Kidney (tissue), 14 donors: ENCODE data around the gene METTL13. TPM values are rescaled to one million over a fixed set of nuclear protein-coding genes. Genes with fewer than 3 reads are reported as not detected.
A peak's percentile ranks its signal among the peaks of the same experiment; 100 is the strongest.

ENCODE experiments used
- DNase-seq, 5 donors: peaks; one replicate each; pipeline ENCODE4 v3.0.0-alpha.2; 2013 to 2020
- FAIRE-seq: peaks from 2 replicates; lab custom pipeline; 2012; peaks lifted over from hg19 to GRCh38; lab: Jason Lieb, UNC
- H3K27ac ChIP-seq, 2 donors: one replicate each; pipeline ENCODE4 v1.7.0; 2013; ENCODE audit warnings: low read depth in 2 of 2, low read length in 2 of 2, inconsistent platforms in 1 of 2
- H3K27me3 ChIP-seq: one replicate; pipeline ENCODE4 v1.7.1; 2013; ENCODE audit warnings: low read length, inconsistent platforms; ENCODE audit not compliant: control insufficient read depth, insufficient read depth
- H3K36me3 ChIP-seq, 3 donors: one replicate each; pipeline versions ENCODE4 v1.7.0 to v1.7.1; 2013; ENCODE audit warnings: low read length in 3 of 3, control low read depth in 1 of 3, inconsistent platforms in 1 of 3; ENCODE audit not compliant: insufficient read depth in 3 of 3, control insufficient read depth in 2 of 3
- H3K4me1 ChIP-seq, 3 donors: one replicate each; pipeline versions ENCODE4 v1.7.0 to v1.7.1; 2013; ENCODE audit warnings: low read length in 3 of 3, inconsistent platforms in 1 of 3, low read depth in 1 of 3; ENCODE audit not compliant: control insufficient read depth in 2 of 3, insufficient read depth in 2 of 3
- H3K4me3 ChIP-seq, 3 donors: one replicate each; pipeline versions ENCODE4 v1.7.0 to v1.8.1; 2013; ENCODE audit warnings: low read length in 3 of 3, control low read depth in 1 of 3, inconsistent platforms in 1 of 3
- H3K9ac ChIP-seq, 3 donors: one replicate each; pipeline versions ENCODE4 v1.7.0 to v1.7.1; 2013; ENCODE audit warnings: low read length in 3 of 3, control low read depth in 1 of 3, inconsistent platforms in 1 of 3
- H3K9me3 ChIP-seq, 3 donors: one replicate each; pipeline versions ENCODE4 v1.7.0 to v1.7.1; 2013; ENCODE audit warnings: low read length in 3 of 3, control low read depth in 1 of 3, inconsistent platforms in 1 of 3; ENCODE audit not compliant: control insufficient read depth in 2 of 3, insufficient read depth in 1 of 3
- intact Hi-C: fragments of 100-400 bp; cut with DNase I; formaldehyde crosslinking; loops from one replicate; pipeline ENCODE4 v1.11.1; 2022
- polyA plus RNA-seq: library from polyadenylated mRNA; stranded (reverse); fragments of 350-450 nt; fragmentation: Illumina TruSeq; extraction: RNeasy Lipid Tissue Mini Kit (QIAGEN cat#74804); gene quantifications from one replicate; pipeline ENCODE4 v1.2.3, GENCODE V29; 2014; ENCODE audit warnings: low read depth, low replicate concordance; ENCODE audit not compliant: insufficient read depth
- total RNA-seq: library from RNA; stranded (reverse); fragmentation: NEBNext Ultra II Directional; extraction: Animal tissue kit (Norgen Biotek cat#: 25700); gene quantifications from one replicate; pipeline ENCODE4 v1.2.1, GENCODE V29; 2021
- TF ChIP-seq, protein P1 (sequence below): IDR thresholded peaks from 3 replicates; pipeline ENCODE4 v1.5.1; 2012; ENCODE audit warnings: mild to moderate bottlenecking, moderate library complexity, borderline replicate concordance; ENCODE audit not compliant: insufficient read depth; ENCODE audit errors: extremely low read depth
- donor health status: control.
- donor health status: control.
- donor health status: control.
- donor health status: control.
- donor health status: control.
- donor health status: DM: yes; HTN: yes; CAD: no.
- donor health status: Normal renal cell carcinoma (clear cell type).

The METTL13 gene
- total and polyA plus RNA-seq, 2 donors from 2014 or later: 24.5 to 29.0 TPM

DNA sequence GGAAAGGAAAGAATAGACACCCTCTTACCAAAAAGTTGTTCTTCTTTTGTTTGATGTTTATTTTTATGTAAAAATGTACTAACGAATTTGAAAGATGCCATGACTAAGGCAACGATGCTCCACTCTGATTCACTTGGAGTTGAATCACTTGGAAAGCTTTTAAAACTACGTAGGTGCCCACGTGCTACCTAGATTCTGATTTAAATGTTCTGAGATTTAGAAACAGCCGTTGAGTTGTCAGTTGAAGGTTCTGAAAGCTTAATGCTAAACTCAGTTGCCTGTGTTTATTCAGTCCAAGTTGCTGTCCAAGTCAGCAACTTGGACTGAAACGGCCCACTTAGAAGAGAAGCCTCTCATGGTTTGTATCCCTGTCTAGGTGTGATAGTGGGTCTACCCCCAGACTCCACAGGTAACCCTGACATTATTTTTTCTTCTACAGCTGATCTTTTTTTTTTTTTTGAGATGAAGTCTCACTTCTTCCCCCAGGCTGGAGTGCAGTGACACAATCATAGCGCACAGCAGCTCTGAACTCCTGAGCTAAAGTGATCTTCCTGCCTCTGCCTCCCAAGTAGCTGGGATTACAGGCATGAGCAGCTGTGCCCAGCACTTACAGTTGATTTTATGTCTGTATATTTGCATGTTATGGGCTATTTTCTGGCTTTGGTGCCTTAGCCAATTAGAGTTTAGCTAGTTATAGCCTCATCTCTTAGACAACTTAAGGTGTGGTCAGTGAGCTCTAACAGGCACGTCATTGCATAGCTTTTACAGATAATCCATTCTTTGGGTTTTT is 38.2 kb upstream of the METTL13 start:
- Histone ChIP-seq H3K9ac (peak overlapping the region; percentile 43 to 97 (median 92)), H3K9me3 (no peaks in the 10 kb centered on the region), H3K36me3 (no peaks in the 10 kb centered on the region), H3K4me3 (peak overlapping the region; percentile 84 to 98 (median 90)), H3K4me1 (peaks cover 0 to 8% (median 7%) of the 10 kb centered on the region in 3 donors), H3K27me3 (no peaks in the 10 kb centered on the region), H3K27ac (peak overlapping the region; percentile 96 to 97)
- FAIRE-seq (no peak), DNase-seq (peak in 2 of 5 donors; percentile 28 to 49)
- TF ChIP-seq, protein P1, sequence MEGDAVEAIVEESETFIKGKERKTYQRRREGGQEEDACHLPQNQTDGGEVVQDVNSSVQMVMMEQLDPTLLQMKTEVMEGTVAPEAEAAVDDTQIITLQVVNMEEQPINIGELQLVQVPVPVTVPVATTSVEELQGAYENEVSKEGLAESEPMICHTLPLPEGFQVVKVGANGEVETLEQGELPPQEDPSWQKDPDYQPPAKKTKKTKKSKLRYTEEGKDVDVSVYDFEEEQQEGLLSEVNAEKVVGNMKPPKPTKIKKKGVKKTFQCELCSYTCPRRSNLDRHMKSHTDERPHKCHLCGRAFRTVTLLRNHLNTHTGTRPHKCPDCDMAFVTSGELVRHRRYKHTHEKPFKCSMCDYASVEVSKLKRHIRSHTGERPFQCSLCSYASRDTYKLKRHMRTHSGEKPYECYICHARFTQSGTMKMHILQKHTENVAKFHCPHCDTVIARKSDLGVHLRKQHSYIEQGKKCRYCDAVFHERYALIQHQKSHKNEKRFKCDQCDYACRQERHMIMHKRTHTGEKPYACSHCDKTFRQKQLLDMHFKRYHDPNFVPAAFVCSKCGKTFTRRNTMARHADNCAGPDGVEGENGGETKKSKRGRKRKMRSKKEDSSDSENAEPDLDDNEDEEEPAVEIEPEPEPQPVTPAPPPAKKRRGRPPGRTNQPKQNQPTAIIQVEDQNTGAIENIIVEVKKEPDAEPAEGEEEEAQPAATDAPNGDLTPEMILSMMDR: no peak
- intact Hi-C loops: no loop called here

DNA sequence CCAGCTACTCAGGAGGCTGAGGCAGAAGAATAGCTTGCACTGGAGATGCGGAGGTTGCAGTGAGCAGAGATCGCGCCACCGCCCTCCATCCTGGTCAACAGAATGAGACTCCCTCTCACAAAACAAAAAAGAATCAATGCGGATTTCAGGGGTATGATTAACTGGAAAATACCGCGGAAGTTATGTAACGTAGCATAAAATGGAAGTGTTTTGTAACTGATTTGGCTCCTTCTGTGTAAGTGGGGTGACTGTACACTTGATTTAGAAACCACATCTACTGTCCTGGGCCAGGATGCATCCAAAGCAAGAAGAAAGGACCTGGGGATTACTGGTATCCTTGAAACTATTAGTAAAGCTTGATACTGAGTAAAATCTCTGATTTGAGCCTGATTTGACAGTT is 36.5 kb upstream of the METTL13 start:
- H3K27ac ChIP-seq: no peak overlapping the region
- FAIRE-seq: no peak
- no peak overlapping the region for H3K9ac ChIP-seq
- intact Hi-C loops: no loop called here
- H3K4me1 ChIP-seq: peaks cover 0 to 8% (median 7%) of the 10 kb centered on the region in 3 donors
- no peaks in the 10 kb centered on the region for H3K27me3 ChIP-seq
- no peak for DNase-seq
- H3K36me3 ChIP-seq: no peaks in the 10 kb centered on the region
- H3K4me3 ChIP-seq: no peak overlapping the region
- no peaks in the 10 kb centered on the region for H3K9me3 ChIP-seq
- TF ChIP-seq, protein P1: no peak

DNA sequence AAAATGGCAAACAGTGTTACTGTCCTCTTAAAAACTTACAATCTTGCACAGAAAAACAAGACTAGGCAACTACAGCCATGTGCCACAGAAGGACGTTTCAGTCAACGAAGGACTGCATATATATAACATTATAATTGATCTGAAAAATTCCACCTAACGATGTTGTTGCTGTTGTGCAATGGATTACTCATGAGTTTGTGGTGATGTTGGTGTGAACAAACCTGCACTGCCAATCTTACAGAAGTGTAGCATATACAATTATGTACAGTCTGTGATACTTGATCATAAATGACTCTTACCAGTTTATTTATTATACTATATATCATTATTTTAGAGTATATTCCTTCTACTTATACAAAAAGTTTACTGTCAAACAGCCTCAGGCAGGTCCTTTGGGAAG is 32.8 kb upstream of the METTL13 start:
- Histone ChIP-seq H3K9me3 (no peaks in the 10 kb centered on the region), H3K9ac (no peak overlapping the region), H3K27ac (no peak overlapping the region), H3K36me3 (no peaks in the 10 kb centered on the region), H3K4me1 (no peaks in the 10 kb centered on the region), H3K27me3 (no peaks in the 10 kb centered on the region), H3K4me3 (no peak overlapping the region)
- intact Hi-C loops: no loop called here
- TF ChIP-seq, protein P1: no peak
- DNase-seq (no peak), FAIRE-seq (no peak)
